ENCODE data around the gene ALK.

ALK gene

DNA sequence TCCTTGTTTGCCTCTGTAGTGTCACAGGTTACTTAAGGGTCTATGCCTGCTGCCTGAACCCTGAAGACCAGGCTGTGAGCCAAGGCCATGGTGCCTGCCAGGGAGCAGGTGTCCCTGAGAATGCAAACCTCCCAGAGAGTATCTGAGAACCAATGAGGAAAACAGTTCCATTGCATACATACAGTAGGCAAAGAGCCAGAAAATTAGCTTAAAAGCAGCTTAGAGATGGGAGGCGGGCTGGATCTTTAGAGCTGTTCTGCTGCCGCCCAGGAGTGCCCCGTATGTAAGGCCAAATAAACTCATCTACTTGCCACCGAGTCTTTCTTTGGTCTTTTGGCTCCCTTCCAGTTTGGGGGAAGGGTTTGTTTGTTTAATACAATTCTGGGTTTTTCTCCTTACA lies 478.2 kb downstream of the ALK start:
- DNase-seq: peak in 1 of 2 experiments; percentile 59

GRCh38 chr2:29440921-29441623 lies 480.3 kb downstream of the ALK start:
- DNase-seq: no peak

- no peak for DNase-seq
Observed at GRCh38 chr2:29433920-29434319, 487.5 kb downstream of the ALK start.

DNA sequence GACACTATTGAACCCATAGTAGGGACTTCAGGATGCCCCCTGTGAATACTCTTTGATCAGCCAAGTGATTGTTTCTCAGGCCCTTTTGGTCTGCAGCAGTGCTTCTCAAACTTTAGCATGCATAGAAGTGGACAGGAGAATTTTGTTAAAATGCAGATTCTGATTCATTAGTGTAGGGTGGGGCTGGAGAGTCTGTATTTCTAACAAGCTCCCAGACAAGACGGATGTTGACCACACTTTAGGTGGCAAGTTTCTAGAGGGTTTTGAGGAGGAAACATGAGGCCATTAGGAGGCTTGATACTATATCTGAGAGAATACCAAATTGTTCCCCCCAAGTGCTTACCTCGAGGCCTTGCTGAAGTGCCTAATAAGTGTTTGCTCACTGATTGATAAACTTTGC lies 488.3 kb downstream of the ALK start:
- DNase-seq: no peak

DNA sequence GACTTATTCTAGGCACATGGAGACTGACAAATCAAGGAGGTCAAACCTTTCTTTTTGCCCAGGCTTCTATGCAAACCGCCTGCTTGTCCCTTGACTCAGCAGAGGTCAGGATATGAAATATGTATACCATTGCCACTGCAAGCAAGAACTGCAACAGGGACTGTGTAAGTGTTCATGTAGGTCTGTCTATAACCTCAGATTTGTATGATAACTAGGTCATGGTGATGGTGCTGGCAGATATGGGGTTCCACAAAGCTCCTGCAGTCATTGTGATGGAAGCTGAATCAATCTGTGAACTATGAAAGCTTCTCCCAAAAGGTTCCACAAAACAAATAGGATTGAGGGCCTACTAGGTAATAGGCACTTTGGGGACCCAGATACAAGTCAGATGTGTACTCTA lies 489.9 kb downstream of the ALK start:
- DNase-seq: no peak

DNA sequence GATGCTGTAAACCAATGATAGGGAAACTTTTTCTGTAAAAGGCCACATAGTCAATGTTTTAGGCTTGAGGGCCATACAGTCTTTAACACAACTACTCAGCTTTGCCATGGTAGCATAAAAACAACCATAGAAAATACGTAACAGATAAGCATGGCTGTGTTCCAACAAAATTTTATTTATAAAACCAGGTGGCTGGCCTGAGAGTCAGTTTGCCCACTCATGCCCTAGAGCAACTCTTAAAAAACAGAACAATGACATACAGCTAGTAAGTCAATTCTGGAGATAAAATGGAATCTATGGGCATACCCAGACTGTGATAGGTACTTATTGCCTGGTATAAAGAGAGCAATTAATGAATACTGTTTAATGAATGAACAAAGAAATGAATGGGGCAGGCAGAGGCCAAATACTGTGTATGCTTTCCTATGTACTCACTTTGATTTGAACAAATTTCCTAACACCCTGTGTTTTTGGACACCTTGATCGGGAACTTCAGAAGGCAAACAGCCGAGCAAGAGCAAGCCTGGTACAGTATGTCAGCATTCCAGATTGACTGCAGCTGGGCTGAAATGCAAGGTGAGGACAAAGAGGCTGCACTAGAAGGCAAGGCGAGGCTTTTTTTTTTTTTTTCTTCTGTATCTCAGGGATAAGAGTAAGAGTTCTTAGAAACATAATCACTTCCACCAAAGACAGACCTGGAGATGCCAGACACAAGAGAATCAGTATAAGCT lies 490.8 kb downstream of the ALK start:
- no peak for DNase-seq

GRCh38 chr2:29426354-29426753 lies 495.0 kb downstream of the ALK start:
- DNase-seq: no peak

DNA sequence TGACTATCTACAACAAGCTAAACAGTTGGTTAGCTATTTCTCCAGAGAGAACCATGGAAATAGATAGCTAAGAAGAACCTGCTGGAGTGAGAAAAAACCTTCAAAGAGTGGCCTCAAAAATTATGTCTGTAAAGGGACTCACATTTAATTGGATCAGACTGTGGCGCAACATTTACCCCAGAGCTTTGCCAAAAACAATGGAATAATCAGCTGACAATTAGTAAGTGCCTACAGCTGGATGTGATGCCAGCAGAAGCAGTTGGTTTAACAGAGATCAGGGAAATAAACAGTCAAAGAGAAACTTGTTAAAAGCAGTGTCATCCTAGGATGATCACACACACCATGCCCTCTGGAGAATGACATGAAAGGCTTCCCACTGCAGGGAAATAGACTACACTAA lies 495.5 kb downstream of the ALK start:
- DNase-seq: no peak

DNA sequence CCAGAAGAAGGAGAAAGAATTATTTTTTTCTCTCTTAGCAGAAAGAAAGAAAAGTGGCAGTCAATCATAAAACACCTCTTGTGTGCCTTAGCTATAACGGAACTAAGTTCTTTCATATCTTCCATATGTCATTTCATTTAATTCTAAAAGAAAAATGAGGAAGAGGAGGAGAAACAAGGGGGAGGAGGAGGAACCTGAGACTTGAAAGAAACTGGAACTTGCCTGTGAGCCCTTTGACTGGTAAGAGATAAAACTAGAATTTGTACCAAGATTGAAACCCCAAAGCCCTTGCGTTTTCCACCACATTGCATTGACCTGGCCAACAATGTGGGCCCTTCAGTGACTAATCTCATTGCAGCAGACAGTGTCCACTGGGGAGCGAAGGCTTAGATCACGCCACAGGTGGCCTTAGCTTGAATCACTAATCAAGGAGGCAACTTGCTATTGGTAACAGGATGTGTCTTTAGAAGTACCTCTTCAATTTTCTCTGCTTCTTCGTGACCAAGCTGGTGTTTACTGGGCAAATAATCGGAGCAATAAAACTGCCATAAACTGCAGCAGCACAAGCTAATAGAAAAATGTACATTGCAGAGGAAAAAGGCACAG lies 498.2 kb downstream of the ALK start:
- DNase-seq: no peak

DNA sequence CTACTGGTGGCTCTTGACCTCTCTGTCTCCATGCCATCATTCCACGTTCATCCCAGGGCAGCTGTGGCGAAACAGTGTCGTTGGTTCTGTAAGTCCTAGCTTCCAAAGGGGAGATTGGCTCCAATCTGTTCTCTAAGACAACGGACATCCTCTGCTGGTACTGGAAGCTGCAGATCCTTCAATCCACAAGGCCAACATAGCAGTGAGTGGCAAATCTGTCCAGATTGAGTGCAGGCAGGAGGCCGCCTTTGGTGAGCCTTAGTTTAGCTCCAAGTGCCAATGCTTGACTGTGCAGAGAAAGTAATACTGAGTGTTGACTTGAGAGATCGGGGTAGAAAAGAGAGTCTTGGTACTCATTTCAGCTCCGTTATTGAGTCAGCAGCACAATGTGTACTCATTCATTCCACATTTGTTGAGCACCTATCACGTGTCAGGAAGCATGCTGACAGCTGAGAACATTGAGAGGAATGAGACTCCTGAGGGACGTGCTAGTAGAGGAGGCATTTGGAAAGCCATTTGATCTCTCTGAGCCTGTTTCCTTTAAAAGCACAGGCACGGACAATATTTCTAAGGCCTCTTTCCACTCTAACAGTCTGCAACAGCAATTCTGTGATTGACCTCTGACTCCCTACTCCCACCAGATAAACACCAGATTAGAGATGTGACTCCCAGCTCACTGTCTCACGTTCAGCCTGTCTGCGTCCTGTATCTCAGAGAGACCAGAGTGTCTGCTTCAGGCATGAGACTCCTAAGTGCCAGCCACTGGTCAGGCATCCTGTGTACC lies 500.2 kb downstream of the ALK start:
- DNase-seq: no peak

- no peak for DNase-seq
Observed at GRCh38 chr2:29420464-29420863, 500.9 kb downstream of the ALK start.

DNA sequence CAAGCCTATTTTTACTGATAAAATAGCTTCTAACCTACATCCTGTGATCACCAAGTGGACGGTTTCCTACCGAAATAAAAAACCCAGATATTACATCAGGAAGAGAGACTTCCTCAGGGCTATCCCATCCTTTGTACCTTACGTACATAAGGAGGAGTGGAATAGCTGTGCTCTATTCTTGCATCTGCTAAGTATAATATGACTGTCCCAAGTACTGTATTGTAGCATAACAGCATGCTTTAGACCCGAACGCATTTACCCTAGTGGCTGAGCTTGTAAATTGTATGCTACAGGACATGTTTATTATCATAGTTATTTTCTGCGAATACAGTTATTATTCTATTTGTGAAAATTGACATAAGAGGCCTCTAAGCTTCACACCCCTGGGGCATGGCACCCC lies 503.8 kb downstream of the ALK start:
- DNase-seq: no peak

DNA sequence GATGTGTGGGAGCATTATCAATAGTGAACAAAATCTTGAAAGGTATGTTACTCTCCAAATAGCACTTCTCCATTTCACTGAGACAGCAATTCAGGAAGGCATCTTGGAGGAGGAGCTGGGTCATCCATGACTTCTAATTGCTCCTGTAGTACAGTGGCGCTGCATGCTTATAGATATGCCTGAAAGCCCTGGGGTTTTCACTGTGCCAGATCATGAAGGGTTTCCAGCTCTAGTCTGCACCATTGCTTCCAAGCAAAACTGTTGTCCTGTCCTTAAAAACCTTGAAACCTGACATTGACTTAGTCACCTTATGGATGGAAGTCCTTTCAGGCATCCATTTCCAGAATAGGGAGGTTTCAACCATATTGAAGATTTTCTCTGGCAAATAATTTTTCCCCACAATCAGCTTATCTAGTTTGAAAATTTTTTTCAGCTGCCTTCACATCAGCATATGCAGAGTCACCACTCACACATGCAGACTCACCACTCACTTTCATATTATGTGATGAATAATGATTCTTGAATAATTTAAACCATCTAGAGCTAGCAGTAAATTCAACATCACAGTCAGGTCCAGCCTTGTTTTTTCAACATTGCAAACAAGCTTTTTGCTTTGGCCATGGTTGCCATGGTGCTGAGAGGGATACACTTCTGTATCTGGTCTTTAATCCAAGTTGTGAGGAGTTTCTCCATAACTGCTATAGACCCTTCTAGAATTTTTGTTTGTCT lies 509.0 kb downstream of the ALK start:
- DNase-seq: no peak

DNA sequence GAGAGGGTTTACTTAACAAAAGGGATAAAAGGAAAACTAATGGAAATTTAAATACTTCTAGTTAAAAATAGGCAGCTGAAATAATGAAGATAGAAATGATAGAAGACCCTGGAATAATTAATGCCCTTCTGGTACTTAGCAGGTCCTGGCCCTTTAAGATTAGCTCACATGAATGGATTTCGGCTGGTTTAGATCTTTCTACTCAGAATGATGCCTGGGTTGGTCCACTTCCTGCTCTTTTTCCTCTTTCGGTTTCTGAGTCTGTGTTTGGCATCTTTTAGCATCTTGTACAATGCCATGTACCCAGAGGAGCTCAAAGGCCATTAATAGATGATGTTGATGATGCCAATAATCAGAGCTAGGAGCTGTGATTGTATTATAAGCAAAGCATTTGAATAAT lies 515.7 kb downstream of the ALK start:
- no peak for DNase-seq

DNA sequence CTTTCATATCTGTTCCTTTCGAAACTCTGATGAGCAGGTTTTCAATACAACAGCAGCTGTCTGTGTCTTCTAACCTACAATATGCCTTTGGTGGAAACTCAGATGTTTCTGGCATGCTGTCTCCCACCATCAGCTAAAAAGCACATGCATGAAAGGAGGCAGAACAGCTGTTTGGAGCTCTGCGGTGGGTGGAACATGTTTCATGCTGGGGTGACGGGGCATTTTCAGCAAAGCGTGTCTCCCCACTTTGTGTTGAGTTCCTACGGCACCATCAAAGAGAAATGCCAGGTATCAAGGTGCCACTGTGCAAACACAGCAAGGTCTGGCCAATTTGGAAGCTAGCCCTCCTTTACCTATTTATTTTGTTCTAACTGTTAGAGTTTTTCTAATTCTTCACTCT lies 516.1 kb downstream of the ALK start:
- DNase-seq: no peak

DNA sequence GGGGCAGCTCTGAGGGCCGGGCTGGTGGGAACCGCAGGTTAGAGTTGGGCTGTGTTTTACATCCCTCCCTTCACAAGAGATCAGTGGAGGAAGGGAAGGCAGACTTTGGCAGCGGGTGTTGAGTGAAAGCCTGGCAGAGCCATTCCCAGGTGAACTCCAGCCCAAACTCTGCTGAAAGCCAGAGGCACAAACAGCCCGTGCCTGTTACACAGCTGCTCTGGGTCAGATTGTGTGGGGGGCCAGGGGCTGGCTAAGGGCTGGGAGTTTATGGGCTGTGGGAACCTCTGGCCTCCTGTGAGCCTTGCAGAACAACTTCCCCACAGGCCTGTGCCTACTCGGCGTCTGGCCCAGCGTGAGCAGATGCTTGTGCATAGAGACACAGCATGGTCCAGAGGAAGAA lies 519.4 kb downstream of the ALK start:
- peak in 1 of 2 experiments; percentile 62 for DNase-seq

DNA sequence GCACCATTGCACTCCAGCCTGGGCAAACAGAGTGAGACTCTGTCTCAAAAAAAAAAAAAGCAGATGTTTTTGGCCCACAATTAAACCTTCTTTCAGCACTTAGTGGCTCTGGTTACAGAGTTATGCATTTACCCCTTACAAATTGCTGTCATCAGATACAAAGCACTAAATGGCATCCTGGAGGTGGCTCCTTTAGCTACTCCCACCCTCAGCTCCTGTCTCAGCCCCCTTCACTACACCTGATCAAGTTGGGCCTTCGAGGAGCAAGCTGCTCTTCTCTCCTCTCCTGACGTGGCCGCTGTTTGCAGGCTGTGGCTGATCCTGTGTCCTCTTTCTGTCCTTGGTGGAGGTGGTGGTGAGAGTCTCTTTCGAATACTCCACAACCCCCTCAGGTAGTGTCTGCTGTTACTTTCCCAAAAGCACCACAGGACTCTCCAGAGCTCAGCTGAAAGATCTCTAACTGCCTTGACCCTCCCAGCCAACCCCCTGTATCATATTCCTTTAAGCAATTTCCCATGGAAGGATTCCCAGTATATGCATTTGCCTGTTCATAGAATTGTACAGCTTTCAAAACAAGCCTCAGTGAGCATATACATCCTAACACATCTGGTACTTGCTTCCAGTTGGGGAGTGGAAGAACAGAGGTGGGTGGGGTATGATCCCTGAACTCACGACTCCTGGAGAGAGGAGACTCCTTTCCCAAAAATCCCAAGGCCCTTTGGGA lies 520.3 kb downstream of the ALK start:
- no peak for DNase-seq

GRCh38 chr2:29398384-29399237 lies 522.8 kb downstream of the ALK start:
- no peak for DNase-seq

- DNase-seq: peak in 1 of 2 experiments; percentile 74
Observed at GRCh38 chr2:29397713-29398112, 523.7 kb downstream of the ALK start.

DNA sequence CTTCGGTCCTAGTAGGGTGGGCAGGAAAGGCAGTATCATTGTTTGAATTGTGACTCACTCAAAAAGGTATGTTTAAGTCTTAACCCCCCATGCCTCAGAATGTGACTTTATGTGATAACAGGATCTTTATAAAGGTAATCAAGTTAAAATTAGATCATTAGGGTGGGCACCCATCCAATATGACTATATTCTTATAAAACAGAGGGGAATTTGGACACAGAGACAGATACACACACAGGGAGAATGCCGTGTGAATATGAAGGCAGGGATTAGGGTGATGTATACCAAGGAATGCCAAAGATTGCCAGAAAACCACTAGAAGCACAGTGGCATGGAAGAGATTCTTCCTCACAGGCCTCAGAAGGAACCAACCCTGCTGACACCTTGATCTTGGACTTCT lies 524.3 kb downstream of the ALK start:
- DNase-seq: no peak

- peak in 1 of 2 experiments; percentile 21 for DNase-seq
Observed at GRCh38 chr2:29394981-29395350, 526.4 kb downstream of the ALK start.
